DMS79 treated with DMSO at 0.1 percent for 48 hours (cell line): ENCODE measurements around the gene GPR37L1.
"Not testable (repeated sequence)": the region's sequence is repeated elsewhere in the genome, so short reads cannot be mapped to it uniquely, and the experiment has no call there.

Experiments
- DNase-seq: peaks from one replicate; lab custom pipeline; 2025; lab: John Stamatoyannopoulos, UW

Gene GPR37L1

GRCh38 chr1:202168861-202169260, 46.1 kb downstream of the GPR37L1 start:
- no peak for DNase-seq

GRCh38 chr1:202170726-202171125, 48.0 kb downstream of the GPR37L1 start:
- no peak for DNase-seq

GRCh38 chr1:202171292-202172014, 48.7 kb downstream of the GPR37L1 start:
- no peak for DNase-seq

GRCh38 chr1:202172015-202172355, 49.3 kb downstream of the GPR37L1 start:
- no peak for DNase-seq

GRCh38 chr1:202173993-202174392, 51.3 kb downstream of the GPR37L1 start:
- DNase-seq, result no peak

GRCh38 chr1:202176949-202177927, 54.5 kb downstream of the GPR37L1 start:
- no peak for DNase-seq

GRCh38 chr1:202179828-202180750, 57.4 kb downstream of the GPR37L1 start:
- no peak for DNase-seq

GRCh38 chr1:202180751-202181139, 58.0 kb downstream of the GPR37L1 start:
- not testable (repeated sequence) for DNase-seq

GRCh38 chr1:202181586-202181985, 58.9 kb downstream of the GPR37L1 start:
- no peak for DNase-seq

GRCh38 chr1:202182040-202182877, 59.5 kb downstream of the GPR37L1 start:
- no peak for DNase-seq
